Measurements from ENCODE around the gene PALD1.

The PALD1 gene

GRCh38 chr10:70507966-70508365 is 29.4 kb downstream of the PALD1 start:
- no peak for DNase-seq

- no peak for DNase-seq
Observed at GRCh38 chr10:70508912-70509756, 30.6 kb downstream of the PALD1 start.

- no peak for DNase-seq
Observed at GRCh38 chr10:70509757-70510147, 31.2 kb downstream of the PALD1 start.

GRCh38 chr10:70510453-70510852 is 31.9 kb downstream of the PALD1 start:
- no peak for DNase-seq

GRCh38 chr10:70510904-70511303 is 32.3 kb downstream of the PALD1 start:
- no peak for DNase-seq

GRCh38 chr10:70512149-70512639 is 33.6 kb downstream of the PALD1 start:
- DNase-seq: no peak

GRCh38 chr10:70513848-70514309 is 35.3 kb downstream of the PALD1 start:
- DNase-seq: no peak

GRCh38 chr10:70514591-70514990 is 36.0 kb downstream of the PALD1 start:
- no peak for DNase-seq

GRCh38 chr10:70515035-70515667 is 36.6 kb downstream of the PALD1 start:
- no peak for DNase-seq

GRCh38 chr10:70518695-70519094 is 40.1 kb downstream of the PALD1 start:
- no peak for DNase-seq

- no peak for DNase-seq
Observed at GRCh38 chr10:70523057-70523456, 44.5 kb downstream of the PALD1 start.

- no peak for DNase-seq
Observed at GRCh38 chr10:70523549-70523948, 45.0 kb downstream of the PALD1 start.

- no peak for DNase-seq
Observed at GRCh38 chr10:70528314-70528713, 49.7 kb downstream of the PALD1 start.

- peak; percentile 7 to 17 for DNase-seq
Observed at GRCh38 chr10:70528741-70529362, 50.3 kb downstream of the PALD1 start.

GRCh38 chr10:70529848-70530247 is 51.3 kb downstream of the PALD1 start:
- DNase-seq: no peak

GRCh38 chr10:70530315-70530714 is 51.7 kb downstream of the PALD1 start:
- no peak for DNase-seq

- no peak for DNase-seq
Observed at GRCh38 chr10:70532554-70533188, 54.1 kb downstream of the PALD1 start.

GRCh38 chr10:70533189-70533558 is 54.6 kb downstream of the PALD1 start:
- DNase-seq: no peak

GRCh38 chr10:70534281-70534680 is 55.7 kb downstream of the PALD1 start:
- DNase-seq: no peak

- no peak for DNase-seq
Observed at GRCh38 chr10:70535001-70535400, 56.4 kb downstream of the PALD1 start.

GRCh38 chr10:70535451-70535850 is 56.9 kb downstream of the PALD1 start:
- no peak for DNase-seq

- DNase-seq: no peak
Observed at GRCh38 chr10:70536196-70536861, 57.8 kb downstream of the PALD1 start.
